HCT116 (cell line): ENCODE results near the gene AJUBA. TPM values are rescaled to one million over a fixed set of nuclear protein-coding genes. Genes with fewer than 3 reads are reported as not detected.

Experiments used
- ATAC-seq: fragments of 200-7000 bp; cut with Tn5 transposase; 2 replicates; pipeline ENCODE4 v1.9.1; 2020; ENCODE audit warnings: mild to moderate bottlenecking, moderate library complexity
- BruUV-seq: library from RNA; stranded (reverse); fragments of 400-500 nt; replicated peaks from 2 replicates; lab custom pipeline; 2021; lab: Mats Ljungman, UMichigan
- CTCF ChIA-PET: fragments of 300-600 bp; sonication (Branson Sonifier 250); formaldehyde crosslinking; loops from one replicate; lab custom pipeline; 2021; ENCODE audit warnings: antibody characterized with exemption; lab: Charles Lee
- POLR2A ChIA-PET: fragments of 300-600, 350-600 bp; sonication (Branson Sonifier 250); formaldehyde crosslinking; loops from one replicate; lab custom pipeline; 2021; ENCODE audit warnings: antibody characterized with exemption; lab: Charles Lee
- RAD21 ChIA-PET, 2 experiments: fragments of 300-600 bp; sonication (Branson Sonifier 250); formaldehyde crosslinking; loops; one replicate each; lab custom pipeline; 2023; ENCODE audit warnings: low total read pairs in 2 of 2; ENCODE audit not compliant: uncharacterized antibody in 2 of 2, unreplicated experiment in 2 of 2, low non-redundant PET in 1 of 2; lab: Charles Lee
- DNase-seq: peaks from one replicate; pipeline ENCODE4 v3.0.0-alpha.2; 2010; ENCODE audit warnings: low read depth, low spot score
- H2AFZ ChIP-seq: fragments of 200-600 bp; shearing (Covaris generic), sonication (generic); 2 replicates; pipeline ENCODE4 v1.6.1; 2017; ENCODE audit warnings: low read depth, mixed run types, mixed read lengths, antibody characterized with exemption, low read length; ENCODE audit not compliant: poor library complexity, severe bottlenecking
- H3K27ac ChIP-seq: 2 replicates; pipeline ENCODE4 v1.5.1; 2012; ENCODE audit warnings: low read depth, low read length
- H3K27me3 ChIP-seq: fragments of 200-600 bp; sonication (generic); 2 replicates; pipeline ENCODE4 v1.6.1; 2016; ENCODE audit warnings: mixed run types, low read length, mixed read lengths; ENCODE audit not compliant: insufficient read depth
- H3K36me3 ChIP-seq, 2 experiments: fragments of 200-500 bp in 1 of 2; fragments of 200-600 bp in 1 of 2; sonication (Bioruptor generic) in 1 of 2; sonication (generic) in 1 of 2; 2 replicates each; pipeline versions ENCODE4 v1.5.1 to v1.6.1; 2014 to 2016; ENCODE audit warnings: low read length in 2 of 2, inconsistent platforms in 1 of 2, mixed read lengths in 1 of 2, mixed run types in 1 of 2; ENCODE audit not compliant: insufficient read depth in 2 of 2, control insufficient read depth in 1 of 2
- H3K4me1 ChIP-seq, 2 experiments: fragments of 200-600 bp in 1 of 2; sonication (generic) in 1 of 2; 2 replicates each; pipeline versions ENCODE4 v1.5.1 to v1.6.1; 2012 to 2017; ENCODE audit warnings: low read length in 2 of 2, inconsistent platforms in 1 of 2, mild to moderate bottlenecking in 1 of 2, mixed read lengths in 1 of 2, mixed run types in 1 of 2, moderate library complexity in 1 of 2; ENCODE audit not compliant: insufficient read depth in 2 of 2, control insufficient read depth in 1 of 2
- H3K4me2 ChIP-seq: fragments of 200-600 bp; sonication (generic); 2 replicates; pipeline ENCODE4 v1.6.1; 2017; ENCODE audit warnings: mixed run types, low read length, mixed read lengths
- H3K4me3 ChIP-seq, 2 experiments: fragments of 200-600 bp in 1 of 2; sonication (generic) in 1 of 2; replicated peaks in 1 of 2; 2 replicates each; pipeline ENCODE4 v1.5.1; 2011 to 2016; ENCODE audit warnings: low read length in 2 of 2, control low read depth in 1 of 2, low read depth in 1 of 2, mild to moderate bottlenecking in 1 of 2, mixed read lengths in 1 of 2, mixed run types in 1 of 2
- H3K79me2 ChIP-seq: fragments of 200-600 bp; sonication (generic); 2 replicates; pipeline ENCODE4 v1.6.1; 2017; ENCODE audit warnings: mild to moderate bottlenecking, mixed run types, low read length, moderate library complexity, mixed read lengths; ENCODE audit not compliant: insufficient read depth
- H3K9ac ChIP-seq: fragments of 200-600 bp; sonication (generic); 2 replicates; pipeline ENCODE4 v1.6.1; 2016; ENCODE audit warnings: low read length, mixed read lengths
- H3K9me2 ChIP-seq: fragments of 200-600 bp; sonication (generic), shearing (Covaris generic); 2 replicates; pipeline ENCODE4 v1.6.1; 2017; ENCODE audit warnings: mixed run types, mild to moderate bottlenecking, moderate library complexity; ENCODE audit not compliant: insufficient read depth
- H3K9me3 ChIP-seq, 2 experiments: fragments of 200-500 bp in 1 of 2; fragments of 200-600 bp in 1 of 2; sonication (Bioruptor generic) in 1 of 2; sonication (generic) in 1 of 2; 2 replicates each; pipeline ENCODE4 v1.6.1; 2014 to 2017; ENCODE audit warnings: low read length in 2 of 2, mixed read lengths in 2 of 2, inconsistent platforms in 1 of 2, low read depth in 1 of 2, mild to moderate bottlenecking in 1 of 2, mixed run types in 1 of 2, moderate library complexity in 1 of 2; ENCODE audit not compliant: control insufficient read depth in 1 of 2, insufficient read depth in 1 of 2
- H4K20me1 ChIP-seq: fragments of 200-600 bp; sonication (generic), shearing (Covaris generic); 2 replicates; pipeline ENCODE4 v1.6.1; 2017; ENCODE audit warnings: mixed run types, mild to moderate bottlenecking, moderate library complexity; ENCODE audit not compliant: insufficient read depth
- EGR1 ChIP-seq: IDR thresholded peaks from 2 replicates; pipeline ENCODE4 v1.6.1; 2012; ENCODE audit warnings: low read depth
- EZH2 ChIP-seq: fragments of 200-600 bp; sonication (generic); IDR thresholded peaks from 2 replicates; pipeline ENCODE4 v1.6.1; 2017; ENCODE audit warnings: antibody characterized with exemption, mixed run types
- JUND ChIP-seq: IDR thresholded peaks from 2 replicates; pipeline ENCODE4 v1.6.1; 2012
- MAX ChIP-seq: IDR thresholded peaks from 2 replicates; pipeline ENCODE4 v1.6.1; 2012
- RAD21 ChIP-seq: IDR thresholded peaks from 2 replicates; pipeline ENCODE4 v1.6.1; 2012; ENCODE audit warnings: low read depth, mild to moderate bottlenecking
- SRF ChIP-seq: IDR thresholded peaks from 2 replicates; pipeline ENCODE4 v1.6.1; 2012; ENCODE audit warnings: low read depth
- ZBTB33 ChIP-seq: IDR thresholded peaks from 2 replicates; pipeline ENCODE4 v1.6.1; 2011; ENCODE audit warnings: mild to moderate bottlenecking, low read length, moderate library complexity; ENCODE audit not compliant: insufficient replicate concordance; ENCODE audit errors: extremely low read depth
- ZNF274 ChIP-seq: fragments of 200-500 bp; sonication (Bioruptor generic); IDR thresholded peaks from 2 replicates; pipeline ENCODE4 v1.6.1; 2014; ENCODE audit warnings: mild to moderate bottlenecking, low read depth, low read length, inconsistent platforms
- intact Hi-C: fragments of 100-400 bp; cut with micrococcal nuclease; formaldehyde crosslinking; loops from 2 replicates; pipeline ENCODE4 v1.10.0; 2022
- total RNA-seq: library from RNA; stranded (reverse); gene quantifications from one replicate; pipeline ENCODE4 v1.2.1, GENCODE V29; 2021; ENCODE audit not compliant: unreplicated experiment

AJUBA gene
- total RNA-seq, 1 experiment from 2014 or later: 39.7 TPM

- H3K27ac ChIP-seq: no peak overlapping the region
- intact Hi-C loops: no loop called here
- no peaks in the 10 kb centered on the region for H4K20me1 ChIP-seq
- no peaks in the 10 kb centered on the region for H3K9me3 ChIP-seq
- RAD21 ChIA-PET: no interaction called here
- CTCF ChIA-PET: no interaction called here
- POLR2A ChIA-PET: no interaction called here
- ATAC-seq (no peak), DNase-seq (no peak)
- H3K4me1 ChIP-seq: peaks cover 13 to 23% of the 10 kb centered on the region in 2 experiments; a peak in 3 of 4 replicates
- H3K9ac ChIP-seq: no peak overlapping the region
- no peak overlapping the region for H3K4me3 ChIP-seq
- no peak overlapping the region for H2AFZ ChIP-seq
- no peak for TF ChIP-seq ZNF274
- no peak for TF ChIP-seq RAD21
- TF ChIP-seq EGR1: no peak
- TF ChIP-seq ZBTB33: no peak
- TF ChIP-seq EZH2: no peak
- no peak for TF ChIP-seq JUND
- no peak for TF ChIP-seq MAX
- no peak for TF ChIP-seq SRF
- H3K9me2 ChIP-seq: no peaks in the 10 kb centered on the region
- H3K36me3 ChIP-seq: peaks cover 29 to 52% of the 10 kb centered on the region in 2 experiments
- BruUV-seq: no TSS peak
- peaks cover 48% of the 10 kb centered on the region for H3K79me2 ChIP-seq
- H3K27me3 ChIP-seq: no peaks in the 10 kb centered on the region
- H3K4me2 ChIP-seq: no peak overlapping the region
These were observed 46.4 kb upstream of the AJUBA start for GRCh38 chr14:23028799-23029198.
